Measurements from ENCODE around the gene PPP2R3B.

- TF ChIP-seq, protein P1, sequence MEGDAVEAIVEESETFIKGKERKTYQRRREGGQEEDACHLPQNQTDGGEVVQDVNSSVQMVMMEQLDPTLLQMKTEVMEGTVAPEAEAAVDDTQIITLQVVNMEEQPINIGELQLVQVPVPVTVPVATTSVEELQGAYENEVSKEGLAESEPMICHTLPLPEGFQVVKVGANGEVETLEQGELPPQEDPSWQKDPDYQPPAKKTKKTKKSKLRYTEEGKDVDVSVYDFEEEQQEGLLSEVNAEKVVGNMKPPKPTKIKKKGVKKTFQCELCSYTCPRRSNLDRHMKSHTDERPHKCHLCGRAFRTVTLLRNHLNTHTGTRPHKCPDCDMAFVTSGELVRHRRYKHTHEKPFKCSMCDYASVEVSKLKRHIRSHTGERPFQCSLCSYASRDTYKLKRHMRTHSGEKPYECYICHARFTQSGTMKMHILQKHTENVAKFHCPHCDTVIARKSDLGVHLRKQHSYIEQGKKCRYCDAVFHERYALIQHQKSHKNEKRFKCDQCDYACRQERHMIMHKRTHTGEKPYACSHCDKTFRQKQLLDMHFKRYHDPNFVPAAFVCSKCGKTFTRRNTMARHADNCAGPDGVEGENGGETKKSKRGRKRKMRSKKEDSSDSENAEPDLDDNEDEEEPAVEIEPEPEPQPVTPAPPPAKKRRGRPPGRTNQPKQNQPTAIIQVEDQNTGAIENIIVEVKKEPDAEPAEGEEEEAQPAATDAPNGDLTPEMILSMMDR (IDR thresholded peaks at IDR 0.05), result no peak
- no peak for TF ChIP-seq POLR2A (IDR thresholded peaks at IDR 0.05)
- TF ChIP-seq EP300 (IDR thresholded peaks at IDR 0.05; ENCODE audit: low read depth), result no peak
Measured at GRCh38 chrX:323721-324628, 62.7 kb downstream of the PPP2R3B start.
